Measurements from ENCODE around the gene PMEPA1. TPM values are rescaled to one million over a fixed set of nuclear protein-coding genes. Genes with fewer than 3 reads are reported as not detected.

PMEPA1 gene
- total RNA-seq, 4 donors from 2014 or later: 7.5 to 31.3 (median 13.9) TPM

GRCh38 chr20:57664924-57665588 is 44.8 kb downstream of the PMEPA1 start:
- no peak for TF ChIP-seq CTCF (IDR thresholded peaks at IDR 0.05; ENCODE audit: low read depth)

GRCh38 chr20:57664476-57664875 is 45.3 kb downstream of the PMEPA1 start:
- TF ChIP-seq CTCF (IDR thresholded peaks at IDR 0.05; ENCODE audit: low read depth): no peak

GRCh38 chr20:57663681-57664451 is 45.9 kb downstream of the PMEPA1 start:
- no peak for TF ChIP-seq CTCF (IDR thresholded peaks at IDR 0.05; ENCODE audit: low read depth)

- TF ChIP-seq CTCF (IDR thresholded peaks at IDR 0.05; ENCODE audit: low read depth): no peak
These were observed 46.6 kb downstream of the PMEPA1 start for GRCh38 chr20:57663241-57663640.

GRCh38 chr20:57662456-57663240 is 47.2 kb downstream of the PMEPA1 start:
- no peak for TF ChIP-seq CTCF (IDR thresholded peaks at IDR 0.05; ENCODE audit: low read depth)

- TF ChIP-seq CTCF (IDR thresholded peaks at IDR 0.05; ENCODE audit: low read depth): no peak
These were observed 47.9 kb downstream of the PMEPA1 start for GRCh38 chr20:57661746-57662455.
